ENCODE results near the gene FAM72B.
"Not testable (repeated sequence)": the region's sequence is repeated elsewhere in the genome, so short reads cannot be mapped to it uniquely, and the experiment has no call there.

FAM72B gene

GRCh38 chr1:121184290-121185127, at the start of gene FAM72B, which contains the start of gene SRGAP2C:
Gene FAM72B (minus strand): TSS chr1:121184340. CDS start chr1:121183489, 851 bp downstream.
Gene SRGAP2C (plus strand): TSS chr1:121184975. CDS start chr1:121187447, 2,472 bp downstream.
- DNase-seq = peak; percentile 81

GRCh38 chr1:121232445-121233125, 48.4 kb upstream of the FAM72B start:
- not testable (repeated sequence) for DNase-seq

- not testable (repeated sequence) for DNase-seq
Observed at GRCh38 chr1:121230636-121231035, 46.5 kb upstream of the FAM72B start.

- DNase-seq = not testable (repeated sequence)
Observed at GRCh38 chr1:121227544-121228330, 43.6 kb upstream of the FAM72B start.

GRCh38 chr1:121226925-121227324, 42.8 kb upstream of the FAM72B start:
- not testable (repeated sequence) for DNase-seq

GRCh38 chr1:121226295-121226904, 42.3 kb upstream of the FAM72B start:
- not testable (repeated sequence) for DNase-seq

GRCh38 chr1:121224714-121225113, 40.6 kb upstream of the FAM72B start:
- not testable (repeated sequence) for DNase-seq

- DNase-seq = not testable (repeated sequence)
Observed at GRCh38 chr1:121221770-121222169, 37.6 kb upstream of the FAM72B start.

- DNase-seq = not testable (repeated sequence)
Observed at GRCh38 chr1:121216676-121217075, 32.5 kb upstream of the FAM72B start.

- not testable (repeated sequence) for DNase-seq
Observed at GRCh38 chr1:121215699-121216417, 31.7 kb upstream of the FAM72B start.

- not testable (repeated sequence) for DNase-seq
Observed at GRCh38 chr1:121214544-121215156, 30.5 kb upstream of the FAM72B start.

GRCh38 chr1:121213491-121213890, 29.4 kb upstream of the FAM72B start:
- not testable (repeated sequence) for DNase-seq

GRCh38 chr1:121210778-121211177, 26.6 kb upstream of the FAM72B start:
- DNase-seq = not testable (repeated sequence)

- not testable (repeated sequence) for DNase-seq
Observed at GRCh38 chr1:121208375-121208774, 24.2 kb upstream of the FAM72B start.

- not testable (repeated sequence) for DNase-seq
Observed at GRCh38 chr1:121207328-121207727, 23.2 kb upstream of the FAM72B start.

GRCh38 chr1:121205786-121206711, 21.9 kb upstream of the FAM72B start:
- not testable (repeated sequence) for DNase-seq

- not testable (repeated sequence) for DNase-seq
Observed at GRCh38 chr1:121202986-121203385, 18.8 kb upstream of the FAM72B start.

- DNase-seq = not testable (repeated sequence)
Observed at GRCh38 chr1:121200985-121201981, 17.1 kb upstream of the FAM72B start.

- not testable (repeated sequence) for DNase-seq
Observed at GRCh38 chr1:121200232-121200631, 16.1 kb upstream of the FAM72B start.
